Vagina (tissue), 2 donors: ENCODE data around the gene IKZF4. TPM values are rescaled to one million over a fixed set of nuclear protein-coding genes. Genes with fewer than 3 reads are reported as not detected.

ENCODE experiments used
- DNase-seq, 2 donors: peaks; one replicate each; pipeline ENCODE4 v3.0.0-alpha.2; 2017; ENCODE audit errors: extremely low spot score in 2 of 2
- H3K27ac ChIP-seq: fragments of 200-600 bp; sonication (generic); one replicate; pipeline ENCODE4 v1.5.1; 2019
- H3K27me3 ChIP-seq: fragments of 200-600 bp; sonication (generic); one replicate; pipeline ENCODE4 v1.5.1; 2019
- H3K36me3 ChIP-seq, 2 donors: fragments of 200-600 bp; sonication (generic); one replicate each; pipeline ENCODE4 v1.5.1; 2017 to 2019
- H3K4me1 ChIP-seq: fragments of 200-600 bp; sonication (generic); one replicate; pipeline ENCODE4 v1.5.1; 2019
- H3K4me3 ChIP-seq, 2 donors: fragments of 200-600 bp; sonication (generic); 1 replicate in 1 of 2; 2 replicates in 1 of 2; pipeline ENCODE4 v1.5.1; 2016 to 2019
- H3K9me3 ChIP-seq: fragments of 200-600 bp; sonication (generic); one replicate; pipeline ENCODE4 v1.5.1; 2019
- POLR2A ChIP-seq, 2 donors: fragments of 450-650 bp; IDR thresholded peaks; one replicate each; pipeline ENCODE4 v1.6.1; 2017; ENCODE audit warnings: antibody characterized with exemption in 2 of 2, mild to moderate bottlenecking in 2 of 2, moderate library complexity in 2 of 2
- POLR2AphosphoS5 ChIP-seq, 2 donors: sonication (generic); formaldehyde crosslinking; IDR thresholded peaks; one replicate each; pipeline ENCODE4 v1.9.0; 2017; ENCODE audit warnings: antibody characterized with exemption in 2 of 2, mild to moderate bottlenecking in 2 of 2, low read depth in 1 of 2; ENCODE audit not compliant: insufficient read depth in 1 of 2
- intact Hi-C: fragments of 100-400 bp; cut with DNase I; formaldehyde crosslinking; loops from one replicate; pipeline ENCODE4 v1.15.1; 2023
- total RNA-seq: library from RNA; depleted of rRNA; stranded (reverse); fragments of >200 nt; gene quantifications from one replicate; pipeline ENCODE4 v1.2.3, GENCODE V29; 2016
- TF ChIP-seq, protein P1 (sequence below), 3 experiments: fragments of 450-650 bp in 2 of 3; fragments of 200-600 bp in 1 of 3; sonication (generic) in 1 of 3; IDR thresholded peaks; one replicate each; pipeline ENCODE4 v1.5.1; 2017 to 2019; ENCODE audit warnings: antibody characterized with exemption in 3 of 3, mild to moderate bottlenecking in 2 of 3, moderate library complexity in 2 of 3

Gene IKZF4
- total RNA-seq = 4.4 TPM

- H3K4me3 ChIP-seq = peak within 1 kb of the TSS; percentile 30 to 48
- no peak for DNase-seq
- H3K4me1 ChIP-seq = peaks cover 26% of the 10 kb centered on the region
- peak within 1 kb of the TSS; percentile 82 for H3K27ac ChIP-seq
- TF ChIP-seq POLR2AphosphoS5 (IDR thresholded peaks at IDR 0.05; ENCODE audit: insufficient read depth in 1 of 2, low read depth in 1 of 2) = peak in 1 of 2 donors; percentile 43
- TF ChIP-seq POLR2A (IDR thresholded peaks at IDR 0.05) = no peak
- H3K9me3 ChIP-seq = no peaks in the 10 kb centered on the region
- H3K36me3 ChIP-seq = peaks cover 0 to 2% of the 10 kb centered on the region in 2 donors
- H3K27me3 ChIP-seq = no peaks in the 10 kb centered on the region
- intact Hi-C loops = no loop called here
These were observed at the start of gene IKZF4 for GRCh38 chr12:56020423-56021184. Gene IKZF4, plus strand, starts transcription at chr12:56021043. Its CDS starts 451 bp downstream, at chr12:56021494.

DNA sequence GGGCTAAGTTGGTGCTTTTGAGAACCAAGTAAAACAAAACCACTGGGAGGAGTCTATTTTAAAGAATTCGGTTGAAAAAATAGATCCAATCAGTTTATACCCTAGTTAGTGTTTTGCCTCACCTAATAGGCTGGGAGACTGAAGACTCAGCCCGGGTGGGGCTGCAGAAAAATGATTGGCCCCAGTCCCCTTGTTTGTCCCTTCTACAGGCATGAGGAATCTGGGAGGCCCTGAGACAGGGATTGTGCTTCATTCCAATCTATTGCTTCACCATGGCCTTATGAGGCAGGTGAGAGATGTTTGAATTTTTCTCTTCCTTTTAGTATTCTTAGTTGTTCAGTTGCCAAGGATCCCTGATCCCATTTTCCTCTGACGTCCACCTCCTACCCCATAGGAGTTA, 48.8 kb upstream of the IKZF4 start:
- H3K36me3 ChIP-seq = peaks cover 0 to 5% of the 10 kb centered on the region in 2 donors
- no peaks in the 10 kb centered on the region for H3K27me3 ChIP-seq
- peaks cover 50% of the 10 kb centered on the region for H3K4me1 ChIP-seq
- peak overlapping the region; percentile 88 for H3K27ac ChIP-seq
- H3K9me3 ChIP-seq = no peaks in the 10 kb centered on the region
- TF ChIP-seq, protein P1, sequence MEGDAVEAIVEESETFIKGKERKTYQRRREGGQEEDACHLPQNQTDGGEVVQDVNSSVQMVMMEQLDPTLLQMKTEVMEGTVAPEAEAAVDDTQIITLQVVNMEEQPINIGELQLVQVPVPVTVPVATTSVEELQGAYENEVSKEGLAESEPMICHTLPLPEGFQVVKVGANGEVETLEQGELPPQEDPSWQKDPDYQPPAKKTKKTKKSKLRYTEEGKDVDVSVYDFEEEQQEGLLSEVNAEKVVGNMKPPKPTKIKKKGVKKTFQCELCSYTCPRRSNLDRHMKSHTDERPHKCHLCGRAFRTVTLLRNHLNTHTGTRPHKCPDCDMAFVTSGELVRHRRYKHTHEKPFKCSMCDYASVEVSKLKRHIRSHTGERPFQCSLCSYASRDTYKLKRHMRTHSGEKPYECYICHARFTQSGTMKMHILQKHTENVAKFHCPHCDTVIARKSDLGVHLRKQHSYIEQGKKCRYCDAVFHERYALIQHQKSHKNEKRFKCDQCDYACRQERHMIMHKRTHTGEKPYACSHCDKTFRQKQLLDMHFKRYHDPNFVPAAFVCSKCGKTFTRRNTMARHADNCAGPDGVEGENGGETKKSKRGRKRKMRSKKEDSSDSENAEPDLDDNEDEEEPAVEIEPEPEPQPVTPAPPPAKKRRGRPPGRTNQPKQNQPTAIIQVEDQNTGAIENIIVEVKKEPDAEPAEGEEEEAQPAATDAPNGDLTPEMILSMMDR (IDR thresholded peaks at IDR 0.05) = no peak
- TF ChIP-seq POLR2A (IDR thresholded peaks at IDR 0.05) (no peak), POLR2AphosphoS5 (IDR thresholded peaks at IDR 0.05; ENCODE audit: insufficient read depth in 1 of 2, low read depth in 1 of 2) (no peak)
- DNase-seq = no peak
- H3K4me3 ChIP-seq = no peak overlapping the region
- intact Hi-C loops = no loop called here

DNA sequence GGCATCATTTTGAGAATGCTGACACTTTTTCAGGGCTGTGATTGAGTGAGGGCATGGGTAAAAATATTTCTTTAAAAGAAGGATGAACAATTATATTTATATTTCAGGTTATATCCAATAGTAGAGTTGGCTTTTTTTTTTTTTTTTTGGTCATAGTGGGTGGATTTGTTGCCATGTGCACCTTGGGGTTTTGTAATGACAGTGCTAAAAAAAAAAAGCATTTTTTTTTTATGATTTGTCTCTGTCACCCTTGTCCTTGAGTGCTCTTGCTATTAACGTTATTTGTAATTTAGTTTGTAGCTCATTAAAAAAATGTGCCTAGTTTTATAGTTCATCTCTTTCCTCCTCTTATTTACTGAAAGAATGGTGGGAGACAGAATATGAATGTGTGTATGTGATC, 48.4 kb upstream of the IKZF4 start:
- Histone ChIP-seq H3K4me1 (peaks cover 47% of the 10 kb centered on the region), H3K36me3 (peaks cover 0 to 5% of the 10 kb centered on the region in 2 donors), H3K27ac (peak overlapping the region; percentile 88), H3K9me3 (no peaks in the 10 kb centered on the region), H3K27me3 (no peaks in the 10 kb centered on the region), H3K4me3 (peak overlapping the region; percentile 58 to 99)
- intact Hi-C loops = no loop called here
- no peak for DNase-seq
- TF ChIP-seq POLR2AphosphoS5 (IDR thresholded peaks at IDR 0.05; ENCODE audit: insufficient read depth in 1 of 2, low read depth in 1 of 2) = no peak
- no peak for TF ChIP-seq POLR2A (IDR thresholded peaks at IDR 0.05)
- TF ChIP-seq, protein P1 (IDR thresholded peaks at IDR 0.05) = no peak

DNA sequence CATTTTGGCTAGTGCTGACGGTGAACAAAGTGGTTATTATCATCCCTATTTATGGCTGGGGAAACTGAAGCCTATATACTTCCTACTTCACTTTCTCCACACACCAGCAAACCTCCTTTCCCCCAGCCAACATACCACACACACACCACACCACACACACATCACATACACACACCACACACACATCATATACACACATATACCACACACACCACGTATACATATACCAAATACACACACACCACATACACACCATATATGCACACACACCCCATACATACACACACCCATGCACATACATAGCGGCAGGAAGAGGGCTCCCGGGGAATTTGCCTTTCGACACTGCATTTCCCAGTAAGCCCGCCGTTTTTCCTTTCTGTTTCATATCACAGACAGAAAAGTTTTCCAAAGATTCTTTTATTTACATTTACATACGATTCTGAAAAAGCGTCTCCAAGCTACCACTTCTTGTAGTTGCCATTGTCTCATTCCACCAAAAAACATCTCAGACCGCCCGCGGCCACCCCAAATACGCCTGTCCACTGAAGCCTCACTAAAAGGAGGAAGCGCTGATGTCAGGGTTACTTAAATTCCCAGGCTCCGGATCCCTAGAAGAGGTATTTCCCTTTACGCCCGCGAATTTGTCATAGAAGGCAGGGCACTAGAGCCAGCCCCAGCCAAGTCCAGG, 47.8 kb upstream of the IKZF4 start:
- no peaks in the 10 kb centered on the region for H3K9me3 ChIP-seq
- no peak for DNase-seq
- H3K4me1 ChIP-seq = peaks cover 43% of the 10 kb centered on the region
- H3K4me3 ChIP-seq = peak overlapping the region; percentile 58 to 99
- intact Hi-C loops = no loop called here
- peaks cover 0 to 5% of the 10 kb centered on the region in 2 donors for H3K36me3 ChIP-seq
- H3K27ac ChIP-seq = peak overlapping the region; percentile 88
- H3K27me3 ChIP-seq = no peaks in the 10 kb centered on the region
- TF ChIP-seq, protein P1 (IDR thresholded peaks at IDR 0.05) = no peak
- TF ChIP-seq POLR2A (IDR thresholded peaks at IDR 0.05) = peak in 1 of 2 donors; percentile 80

DNA sequence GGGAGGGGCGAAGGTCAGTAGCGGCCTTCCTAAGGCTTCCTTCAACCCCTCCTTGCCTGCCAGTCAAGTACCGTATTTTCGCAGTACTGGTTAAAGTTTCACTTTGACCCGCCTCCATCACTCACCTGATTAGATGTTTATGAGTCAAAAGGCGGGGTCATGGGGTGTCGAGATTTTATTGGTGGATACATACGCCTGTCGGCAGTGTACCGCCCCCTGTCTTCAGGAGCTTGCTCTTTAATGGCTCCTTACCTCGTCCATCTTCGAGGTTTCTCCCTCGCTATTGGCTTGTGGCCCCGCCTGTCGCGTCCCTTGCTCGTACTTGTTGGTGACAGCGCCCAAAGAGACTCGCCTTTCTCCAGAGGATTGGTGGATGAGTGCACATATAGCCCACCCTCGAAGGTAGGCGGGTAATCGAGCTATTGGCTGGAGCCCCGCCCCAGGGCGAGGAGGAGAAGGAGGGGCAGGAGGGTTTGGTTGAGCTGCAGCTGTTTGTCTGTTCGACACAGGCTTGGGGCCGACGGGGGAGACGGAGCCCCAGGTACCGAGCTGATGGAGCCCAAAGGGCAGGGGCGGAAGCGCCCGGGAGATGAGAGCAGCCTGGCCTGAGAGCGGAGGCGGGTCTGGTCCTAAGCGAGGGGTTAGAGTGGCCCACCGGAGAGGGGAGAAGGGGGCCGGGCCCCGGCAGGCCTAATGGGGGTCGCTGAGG, 47.1 kb upstream of the IKZF4 start, which contains the start of gene RAB5B:
RAB5B (plus strand) TSS at position 480 of the 709 bp plus-strand sequence. CDS start 12,883 bp downstream, outside the sequence.
- TF ChIP-seq POLR2A (IDR thresholded peaks at IDR 0.05) = peak; percentile 81 to 89
- peak; percentile 95 to 99 for TF ChIP-seq POLR2AphosphoS5 (IDR thresholded peaks at IDR 0.05; ENCODE audit: insufficient read depth in 1 of 2, low read depth in 1 of 2)
- TF ChIP-seq, protein P1 (IDR thresholded peaks at IDR 0.05) = peak in 1 of 3 experiments; percentile 16
- Histone ChIP-seq H3K36me3 (peaks cover 0 to 5% of the 10 kb centered on the region in 2 donors), H3K4me1 (peaks cover 48% of the 10 kb centered on the region), H3K9me3 (no peaks in the 10 kb centered on the region), H3K27ac (peak within 1 kb of the TSS; percentile 97), H3K4me3 (peak within 1 kb of the TSS; percentile 85 to 99), H3K27me3 (no peaks in the 10 kb centered on the region)
- intact Hi-C loops = no loop called here
- peak; percentile 100 for DNase-seq
